Measurements from ENCODE around the gene ADGRD2.

Gene ADGRD2

GRCh38 chr9:124470726-124471125, 20.5 kb downstream of the ADGRD2 start:
- TF ChIP-seq BHLHE40 (IDR thresholded peaks at IDR 0.05; ENCODE audit: borderline replicate concordance) (no peak), TARDBP (IDR thresholded peaks at IDR 0.05) (no peak), HDGF (IDR thresholded peaks at IDR 0.05; ENCODE audit: borderline replicate concordance) (no peak), FOXK2 (IDR thresholded peaks at IDR 0.05) (no peak), ZNF384 (IDR thresholded peaks at IDR 0.05) (no peak), ELF4 (IDR thresholded peaks at IDR 0.05) (no peak), LEF1 (IDR thresholded peaks at IDR 0.05; ENCODE audit: borderline replicate concordance) (no peak), SUZ12 (IDR thresholded peaks at IDR 0.05) (no peak), NFRKB (IDR thresholded peaks at IDR 0.05) (no peak), ARNT (IDR thresholded peaks at IDR 0.05) (no peak), FOXM1 (IDR thresholded peaks at IDR 0.05; ENCODE audit: borderline replicate concordance) (no peak)
- DNase-seq (ENCODE audit: extremely low spot score) = no peak
- CTCF ChIA-PET = no interaction called here
- POLR2A ChIA-PET = no interaction called here

- POLR2A ChIA-PET = no interaction called here
- no peak for TF ChIP-seq SP1 (IDR thresholded peaks at IDR 0.05)
- no peak for TF ChIP-seq NFRKB (IDR thresholded peaks at IDR 0.05)
- TF ChIP-seq FOXK2 (IDR thresholded peaks at IDR 0.05) = no peak
- TF ChIP-seq SUZ12 (IDR thresholded peaks at IDR 0.05) = no peak
- no peak for TF ChIP-seq L3MBTL2 (conservative IDR thresholded peaks at IDR 0.05)
- TF ChIP-seq HDGF (IDR thresholded peaks at IDR 0.05; ENCODE audit: borderline replicate concordance) = no peak
- TF ChIP-seq BHLHE40 (IDR thresholded peaks at IDR 0.05; ENCODE audit: borderline replicate concordance) = no peak
- TF ChIP-seq TARDBP (IDR thresholded peaks at IDR 0.05) = no peak
- no peak for TF ChIP-seq ARNT (IDR thresholded peaks at IDR 0.05)
- no peak for TF ChIP-seq ZNF384 (IDR thresholded peaks at IDR 0.05)
- no peak for TF ChIP-seq ELF4 (IDR thresholded peaks at IDR 0.05)
- no peak for TF ChIP-seq FOXA1 (IDR thresholded peaks at IDR 0.05)
- no peak for TF ChIP-seq PKNOX1 (IDR thresholded peaks at IDR 0.05)
- no peak for TF ChIP-seq CTBP1 (IDR thresholded peaks at IDR 0.05; ENCODE audit: borderline replicate concordance)
- no peak for TF ChIP-seq LEF1 (IDR thresholded peaks at IDR 0.05; ENCODE audit: borderline replicate concordance)
- CTCF ChIA-PET = no interaction called here
- DNase-seq (ENCODE audit: extremely low spot score) = no peak
These were observed 21.5 kb downstream of the ADGRD2 start for GRCh38 chr9:124471761-124472160.

GRCh38 chr9:124472770-124473169, 22.5 kb downstream of the ADGRD2 start:
- TF ChIP-seq FOXK2 (IDR thresholded peaks at IDR 0.05) (no peak), ELF4 (IDR thresholded peaks at IDR 0.05) (no peak), NFRKB (IDR thresholded peaks at IDR 0.05) (no peak), ARNT (IDR thresholded peaks at IDR 0.05) (no peak), L3MBTL2 (conservative IDR thresholded peaks at IDR 0.05) (no peak), TARDBP (IDR thresholded peaks at IDR 0.05) (no peak), HDGF (IDR thresholded peaks at IDR 0.05; ENCODE audit: borderline replicate concordance) (no peak), CTBP1 (IDR thresholded peaks at IDR 0.05; ENCODE audit: borderline replicate concordance) (no peak), PKNOX1 (IDR thresholded peaks at IDR 0.05) (no peak), ZNF384 (IDR thresholded peaks at IDR 0.05) (no peak), SP1 (IDR thresholded peaks at IDR 0.05) (no peak), LEF1 (IDR thresholded peaks at IDR 0.05; ENCODE audit: borderline replicate concordance) (no peak), FOXA1 (IDR thresholded peaks at IDR 0.05) (no peak), SUZ12 (IDR thresholded peaks at IDR 0.05) (no peak), BHLHE40 (IDR thresholded peaks at IDR 0.05; ENCODE audit: borderline replicate concordance) (no peak), FOXM1 (IDR thresholded peaks at IDR 0.05; ENCODE audit: borderline replicate concordance) (no peak)
- POLR2A ChIA-PET = no interaction called here
- CTCF ChIA-PET = no interaction called here
- no peak for DNase-seq (ENCODE audit: extremely low spot score)

GRCh38 chr9:124473310-124473709, 23.1 kb downstream of the ADGRD2 start:
- ChIA-PET POLR2A (no interaction called here), CTCF (no interaction called here)
- no peak for TF ChIP-seq PKNOX1 (IDR thresholded peaks at IDR 0.05)
- no peak for TF ChIP-seq HDGF (IDR thresholded peaks at IDR 0.05; ENCODE audit: borderline replicate concordance)
- TF ChIP-seq SUZ12 (IDR thresholded peaks at IDR 0.05) = no peak
- TF ChIP-seq FOXM1 (IDR thresholded peaks at IDR 0.05; ENCODE audit: borderline replicate concordance) = no peak
- TF ChIP-seq ARNT (IDR thresholded peaks at IDR 0.05) = no peak
- no peak for TF ChIP-seq ELF4 (IDR thresholded peaks at IDR 0.05)
- TF ChIP-seq BHLHE40 (IDR thresholded peaks at IDR 0.05; ENCODE audit: borderline replicate concordance) = no peak
- no peak for TF ChIP-seq L3MBTL2 (conservative IDR thresholded peaks at IDR 0.05)
- TF ChIP-seq LEF1 (IDR thresholded peaks at IDR 0.05; ENCODE audit: borderline replicate concordance) = no peak
- no peak for TF ChIP-seq CTBP1 (IDR thresholded peaks at IDR 0.05; ENCODE audit: borderline replicate concordance)
- no peak for TF ChIP-seq ZNF384 (IDR thresholded peaks at IDR 0.05)
- no peak for TF ChIP-seq SP1 (IDR thresholded peaks at IDR 0.05)
- TF ChIP-seq TARDBP (IDR thresholded peaks at IDR 0.05) = no peak
- no peak for TF ChIP-seq NFRKB (IDR thresholded peaks at IDR 0.05)
- no peak for TF ChIP-seq FOXA1 (IDR thresholded peaks at IDR 0.05)
- no peak for TF ChIP-seq FOXK2 (IDR thresholded peaks at IDR 0.05)
- no peak for DNase-seq (ENCODE audit: extremely low spot score)

GRCh38 chr9:124474151-124474550, 23.9 kb downstream of the ADGRD2 start:
- TF ChIP-seq BHLHE40 (IDR thresholded peaks at IDR 0.05; ENCODE audit: borderline replicate concordance) (no peak), TARDBP (IDR thresholded peaks at IDR 0.05) (no peak), ARNT (IDR thresholded peaks at IDR 0.05) (no peak), L3MBTL2 (conservative IDR thresholded peaks at IDR 0.05) (no peak), SUZ12 (IDR thresholded peaks at IDR 0.05) (no peak), HDGF (IDR thresholded peaks at IDR 0.05; ENCODE audit: borderline replicate concordance) (no peak), ZNF384 (IDR thresholded peaks at IDR 0.05) (no peak), PKNOX1 (IDR thresholded peaks at IDR 0.05) (no peak), FOXA1 (IDR thresholded peaks at IDR 0.05) (no peak), SP1 (IDR thresholded peaks at IDR 0.05) (no peak), ELF4 (IDR thresholded peaks at IDR 0.05) (no peak), CTBP1 (IDR thresholded peaks at IDR 0.05; ENCODE audit: borderline replicate concordance) (no peak), FOXM1 (IDR thresholded peaks at IDR 0.05; ENCODE audit: borderline replicate concordance) (no peak), NFRKB (IDR thresholded peaks at IDR 0.05) (no peak), LEF1 (IDR thresholded peaks at IDR 0.05; ENCODE audit: borderline replicate concordance) (no peak)
- POLR2A ChIA-PET = no interaction called here
- DNase-seq (ENCODE audit: extremely low spot score) = no peak
- CTCF ChIA-PET = no interaction called here
